Measurements from ENCODE around the gene DDX27. TPM values are rescaled to one million over a fixed set of nuclear protein-coding genes. Genes with fewer than 3 reads are reported as not detected.
A peak's percentile ranks its signal among the peaks of the same experiment; 100 is the strongest.

The DDX27 gene
- total and polyA plus RNA-seq, 2 of the 13 experiments (the other 11 are each of a cell fraction or from before 2014, with no cell fraction given) = 42.6 to 72.8 TPM

- TF ChIP-seq AKNA (CRISPR knock-in tag; IDR thresholded peaks at IDR 0.05; ENCODE audit: borderline replicate concordance) = peak; percentile 92; the same call in 1 of the 2 replicates
- TF ChIP-seq ZNF460 (CRISPR knock-in tag; IDR thresholded peaks at IDR 0.05; ENCODE audit: borderline replicate concordance) = peak; percentile 49; the same call in 1 of the 2 replicates
- peak; percentile 96; the same call in 1 of the 2 replicates for TF ChIP-seq ZNF557 (CRISPR knock-in tag; IDR thresholded peaks at IDR 0.05)
- TF ChIP-seq MLX (CRISPR knock-in tag; IDR thresholded peaks at IDR 0.05) = peak; percentile 73; the same call in 1 of the 2 replicates
- TF ChIP-seq TBX2 (CRISPR knock-in tag; IDR thresholded peaks at IDR 0.05; ENCODE audit: borderline replicate concordance) = peak; percentile 91
- TF ChIP-seq, protein P1, sequence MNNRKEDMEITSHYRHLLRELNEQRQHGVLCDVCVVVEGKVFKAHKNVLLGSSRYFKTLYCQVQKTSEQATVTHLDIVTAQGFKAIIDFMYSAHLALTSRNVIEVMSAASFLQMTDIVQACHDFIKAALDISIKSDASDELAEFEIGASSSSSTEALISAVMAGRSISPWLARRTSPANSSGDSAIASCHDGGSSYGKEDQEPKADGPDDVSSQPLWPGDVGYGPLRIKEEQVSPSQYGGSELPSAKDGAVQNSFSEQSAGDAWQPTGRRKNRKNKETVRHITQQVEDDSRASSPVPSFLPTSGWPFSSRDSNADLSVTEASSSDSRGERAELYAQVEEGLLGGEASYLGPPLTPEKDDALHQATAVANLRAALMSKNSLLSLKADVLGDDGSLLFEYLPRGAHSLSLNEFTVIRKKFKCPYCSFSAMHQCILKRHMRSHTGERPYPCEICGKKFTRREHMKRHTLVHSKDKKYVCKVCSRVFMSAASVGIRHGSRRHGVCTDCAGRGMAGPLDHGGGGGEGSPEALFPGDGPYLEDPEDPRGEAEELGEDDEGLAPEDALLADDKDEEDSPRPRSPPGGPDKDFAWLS (CRISPR knock-in tag; IDR thresholded peaks at IDR 0.05; ENCODE audit: borderline replicate concordance) = peak; percentile 96; the same call in 1 of the 2 replicates
- TF ChIP-seq KDM5B (CRISPR knock-in tag; IDR thresholded peaks at IDR 0.05; ENCODE audit: borderline replicate concordance) = peak; percentile 92
- peak; percentile 77 for TF ChIP-seq AKAP8 (CRISPR knock-in tag; IDR thresholded peaks at IDR 0.05)
- peak; percentile 98; the same call in 1 of the 2 replicates for TF ChIP-seq ZNF446 (CRISPR knock-in tag; IDR thresholded peaks at IDR 0.05)
- peak; percentile 99 for TF ChIP-seq CAMTA2 (CRISPR knock-in tag; IDR thresholded peaks at IDR 0.05; ENCODE audit: borderline replicate concordance)
- TF ChIP-seq ADNP (CRISPR knock-in tag; IDR thresholded peaks at IDR 0.05) = no peak
- peak; percentile 84; the same call in 1 of the 2 replicates for TF ChIP-seq ZFAT (CRISPR knock-in tag; conservative IDR thresholded peaks at IDR 0.05)
- no peak; the same call in 1 of the 2 replicates for TF ChIP-seq SMC3 (IDR thresholded peaks at IDR 0.05; ENCODE audit: low read length)
- peak; percentile 82 for TF ChIP-seq PITX1 (CRISPR knock-in tag; IDR thresholded peaks at IDR 0.05)
- TF ChIP-seq SP5 (CRISPR knock-in tag; IDR thresholded peaks at IDR 0.05; ENCODE audit: borderline replicate concordance, low read depth) = peak; percentile 96
- TF ChIP-seq NR2F1 (CRISPR knock-in tag; IDR thresholded peaks at IDR 0.05) = peak in 1 of 2 experiments; percentile 55; a peak in 2 of 4 replicates
- peak; percentile 99 for TF ChIP-seq NFKB2 (CRISPR knock-in tag; IDR thresholded peaks at IDR 0.05; ENCODE audit: borderline replicate concordance)
- TF ChIP-seq KLF16 (CRISPR knock-in tag; IDR thresholded peaks at IDR 0.05) = peak; percentile 36 to 97; a peak in 2 of 4 replicates
- TF ChIP-seq FIP1L1 (IDR thresholded peaks at IDR 0.05; ENCODE audit: borderline replicate concordance, insufficient read depth, low read depth, low read length) = peak; percentile 88; the same call in 1 of the 2 replicates
- TF ChIP-seq SNAPC2 (CRISPR knock-in tag; IDR thresholded peaks at IDR 0.05) = peak; percentile 98
- peak; percentile 96 for TF ChIP-seq ZNF670 (CRISPR knock-in tag; IDR thresholded peaks at IDR 0.05; ENCODE audit: borderline replicate concordance)
Measured at GRCh38 chr20:49278036-49278817, 59.0 kb downstream of the DDX27 start, which contains the start of gene ZNFX1 (continued).
